Measurements from ENCODE around the gene RNU2-63P. TPM values are rescaled to one million over a fixed set of nuclear protein-coding genes. Genes with fewer than 3 reads are reported as not detected.
"Not testable (repeated sequence)": the region's sequence is repeated elsewhere in the genome, so short reads cannot be mapped to it uniquely, and the experiment has no call there.

Gene RNU2-63P
- total RNA-seq, 1 donor from 2014 or later = not detected

- Histone ChIP-seq H3K4me3 (ENCODE audit: low read length in 3 of 3) (peak overlapping the region; percentile 62 to 97 (median 75)), H3K27me3 (ENCODE audit: control insufficient read depth in 3 of 3, insufficient read depth in 3 of 3, low read length in 3 of 3) (no peaks in the 10 kb centered on the region), H3K9me3 (ENCODE audit: control insufficient read depth in 3 of 3, low read length in 3 of 3) (no peaks in the 10 kb centered on the region), H3K9ac (ENCODE audit: low read depth in 1 of 3, low read length in 3 of 3) (peak overlapping the region; percentile 90 to 94 (median 94)), H3K27ac (ENCODE audit: low read depth, low read length) (peak overlapping the region; percentile 94), H3K36me3 (ENCODE audit: control insufficient read depth in 3 of 3, insufficient read depth in 3 of 3, low read length in 3 of 3) (no peaks in the 10 kb centered on the region), H3K4me1 (ENCODE audit: control insufficient read depth in 3 of 3, insufficient read depth in 3 of 3, low read length in 3 of 3) (peaks cover 19 to 28% (median 27%) of the 10 kb centered on the region in 3 donors)
Observed at GRCh38 chr2:88053934-88054781, 37.8 kb upstream of the RNU2-63P start.

GRCh38 chr2:88053296-88053695 is 36.9 kb upstream of the RNU2-63P start:
- no peaks in the 10 kb centered on the region for H3K27me3 ChIP-seq (ENCODE audit: control insufficient read depth in 3 of 3, insufficient read depth in 3 of 3, low read length in 3 of 3)
- no peak overlapping the region for H3K27ac ChIP-seq (ENCODE audit: low read depth, low read length)
- H3K9ac ChIP-seq (ENCODE audit: low read depth in 1 of 3, low read length in 3 of 3) = no peak overlapping the region
- peaks cover 19 to 28% (median 27%) of the 10 kb centered on the region in 3 donors for H3K4me1 ChIP-seq (ENCODE audit: control insufficient read depth in 3 of 3, insufficient read depth in 3 of 3, low read length in 3 of 3)
- H3K9me3 ChIP-seq (ENCODE audit: control insufficient read depth in 3 of 3, low read length in 3 of 3) = no peaks in the 10 kb centered on the region
- H3K4me3 ChIP-seq (ENCODE audit: low read length in 3 of 3) = no peak overlapping the region
- H3K36me3 ChIP-seq (ENCODE audit: control insufficient read depth in 3 of 3, insufficient read depth in 3 of 3, low read length in 3 of 3) = peaks cover 0 to 2% (median 0%) of the 10 kb centered on the region in 3 donors

DNA sequence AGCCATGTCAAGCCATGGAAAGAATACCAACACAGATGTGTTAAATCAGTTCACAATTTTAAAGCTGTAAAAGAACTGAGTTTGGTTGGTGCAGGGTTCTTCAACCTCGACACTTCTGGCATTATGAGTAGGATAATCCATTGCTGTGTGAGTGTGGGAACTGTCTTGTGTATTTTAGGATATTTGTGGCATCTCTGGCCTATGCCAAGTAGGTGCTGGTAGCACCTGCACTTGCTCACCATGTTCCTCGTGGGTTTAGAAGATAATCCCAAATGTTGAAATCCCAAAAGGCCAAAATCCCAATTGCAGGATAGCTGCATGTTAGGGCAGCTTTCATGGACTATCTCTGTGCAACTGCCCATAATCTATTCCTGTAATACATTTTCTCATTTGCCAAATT is 35.4 kb upstream of the RNU2-63P start:
- H3K4me1 ChIP-seq (ENCODE audit: control insufficient read depth in 3 of 3, insufficient read depth in 3 of 3, low read length in 3 of 3) = peaks cover 19 to 28% (median 27%) of the 10 kb centered on the region in 3 donors
- H3K9me3 ChIP-seq (ENCODE audit: control insufficient read depth in 3 of 3, low read length in 3 of 3) = no peaks in the 10 kb centered on the region
- peaks cover 0 to 2% (median 0%) of the 10 kb centered on the region in 3 donors for H3K36me3 ChIP-seq (ENCODE audit: control insufficient read depth in 3 of 3, insufficient read depth in 3 of 3, low read length in 3 of 3)
- H3K27ac ChIP-seq (ENCODE audit: low read depth, low read length) = no peak overlapping the region
- H3K9ac ChIP-seq (ENCODE audit: low read depth in 1 of 3, low read length in 3 of 3) = no peak overlapping the region
- H3K4me3 ChIP-seq (ENCODE audit: low read length in 3 of 3) = no peak overlapping the region
- H3K27me3 ChIP-seq (ENCODE audit: control insufficient read depth in 3 of 3, insufficient read depth in 3 of 3, low read length in 3 of 3) = no peaks in the 10 kb centered on the region

DNA sequence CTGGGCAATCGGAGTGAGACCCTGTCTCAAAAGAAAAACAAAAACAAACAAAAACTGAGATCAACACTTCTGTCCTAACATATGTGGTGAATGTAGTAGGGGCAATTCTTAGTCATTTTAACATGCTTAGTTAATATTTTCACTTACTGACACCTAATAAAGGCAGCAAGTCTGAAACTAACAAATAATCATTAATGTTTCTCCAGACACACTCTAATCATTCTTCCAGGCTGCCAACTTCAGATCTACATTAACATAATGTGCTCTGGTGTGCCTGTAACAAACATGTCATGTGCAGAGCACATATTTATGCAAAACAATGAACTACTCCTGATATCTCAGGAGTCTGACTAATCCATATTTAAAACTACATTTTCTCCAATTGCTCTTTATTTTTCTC is 33.3 kb upstream of the RNU2-63P start:
- Histone ChIP-seq H3K36me3 (ENCODE audit: control insufficient read depth in 3 of 3, insufficient read depth in 3 of 3, low read length in 3 of 3) (peaks cover 0 to 2% (median 0%) of the 10 kb centered on the region in 3 donors), H3K4me1 (ENCODE audit: control insufficient read depth in 3 of 3, insufficient read depth in 3 of 3, low read length in 3 of 3) (peaks cover 15 to 21% (median 20%) of the 10 kb centered on the region in 3 donors), H3K4me3 (ENCODE audit: low read length in 3 of 3) (no peak overlapping the region), H3K27ac (ENCODE audit: low read depth, low read length) (no peak overlapping the region), H3K27me3 (ENCODE audit: control insufficient read depth in 3 of 3, insufficient read depth in 3 of 3, low read length in 3 of 3) (no peaks in the 10 kb centered on the region), H3K9me3 (ENCODE audit: control insufficient read depth in 3 of 3, low read length in 3 of 3) (no peaks in the 10 kb centered on the region), H3K9ac (ENCODE audit: low read depth in 1 of 3, low read length in 3 of 3) (no peak overlapping the region)

- peaks cover 7 to 17% (median 10%) of the 10 kb centered on the region in 3 donors for H3K4me1 ChIP-seq (ENCODE audit: control insufficient read depth in 3 of 3, insufficient read depth in 3 of 3, low read length in 3 of 3)
- H3K27ac ChIP-seq (ENCODE audit: low read depth, low read length) = no peak overlapping the region
- H3K9me3 ChIP-seq (ENCODE audit: control insufficient read depth in 3 of 3, low read length in 3 of 3) = no peaks in the 10 kb centered on the region
- peaks cover 0 to 4% (median 0%) of the 10 kb centered on the region in 3 donors for H3K36me3 ChIP-seq (ENCODE audit: control insufficient read depth in 3 of 3, insufficient read depth in 3 of 3, low read length in 3 of 3)
- no peak overlapping the region for H3K4me3 ChIP-seq (ENCODE audit: low read length in 3 of 3)
- H3K27me3 ChIP-seq (ENCODE audit: control insufficient read depth in 3 of 3, insufficient read depth in 3 of 3, low read length in 3 of 3) = no peaks in the 10 kb centered on the region
- no peak overlapping the region for H3K9ac ChIP-seq (ENCODE audit: low read depth in 1 of 3, low read length in 3 of 3)
Observed at GRCh38 chr2:88048541-88048940, 32.2 kb upstream of the RNU2-63P start.

- H3K36me3 ChIP-seq (ENCODE audit: control insufficient read depth in 3 of 3, insufficient read depth in 3 of 3, low read length in 3 of 3); H3K9ac ChIP-seq (ENCODE audit: low read depth in 1 of 3, low read length in 3 of 3); H3K9me3 ChIP-seq (ENCODE audit: control insufficient read depth in 3 of 3, low read length in 3 of 3); H3K27me3 ChIP-seq (ENCODE audit: control insufficient read depth in 3 of 3, insufficient read depth in 3 of 3, low read length in 3 of 3); H3K4me1 ChIP-seq (ENCODE audit: control insufficient read depth in 3 of 3, insufficient read depth in 3 of 3, low read length in 3 of 3); H3K27ac ChIP-seq (ENCODE audit: low read depth, low read length); H3K4me3 ChIP-seq (ENCODE audit: low read length in 3 of 3): not testable (repeated sequence)
Observed at GRCh38 chr2:88045561-88045960, 29.2 kb upstream of the RNU2-63P start.

DNA sequence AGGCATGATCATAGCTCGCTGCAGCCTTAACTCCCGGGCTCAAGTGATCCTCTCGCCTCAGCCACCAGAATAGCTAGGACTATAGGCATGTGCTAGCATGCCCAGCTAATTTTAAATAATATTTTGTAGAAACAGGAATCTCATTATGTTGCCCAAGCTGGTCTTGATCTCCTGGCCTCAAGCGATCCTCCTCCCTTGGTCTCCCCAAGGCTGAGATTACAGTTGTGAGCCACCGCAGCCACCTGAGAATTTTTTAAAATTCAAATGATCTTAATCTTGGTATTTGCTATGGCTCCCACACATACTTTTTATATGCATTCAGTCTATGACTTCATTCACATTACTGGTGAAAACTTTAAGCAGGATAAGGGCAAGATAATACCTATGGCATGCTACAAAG is 26.1 kb upstream of the RNU2-63P start:
- peaks cover 0 to 2% (median 0%) of the 10 kb centered on the region in 3 donors for H3K36me3 ChIP-seq (ENCODE audit: control insufficient read depth in 3 of 3, insufficient read depth in 3 of 3, low read length in 3 of 3)
- H3K27ac ChIP-seq (ENCODE audit: low read depth, low read length) = no peak overlapping the region
- H3K4me3 ChIP-seq (ENCODE audit: low read length in 3 of 3) = no peak overlapping the region
- H3K9me3 ChIP-seq (ENCODE audit: control insufficient read depth in 3 of 3, low read length in 3 of 3) = no peaks in the 10 kb centered on the region
- H3K4me1 ChIP-seq (ENCODE audit: control insufficient read depth in 3 of 3, insufficient read depth in 3 of 3, low read length in 3 of 3) = peaks cover 3 to 8% (median 4%) of the 10 kb centered on the region in 3 donors
- no peak overlapping the region for H3K9ac ChIP-seq (ENCODE audit: low read depth in 1 of 3, low read length in 3 of 3)
- H3K27me3 ChIP-seq (ENCODE audit: control insufficient read depth in 3 of 3, insufficient read depth in 3 of 3, low read length in 3 of 3) = no peaks in the 10 kb centered on the region

- H3K9me3 ChIP-seq (ENCODE audit: control insufficient read depth in 3 of 3, low read length in 3 of 3) = no peaks in the 10 kb centered on the region
- peaks cover under 1 to 4% (median 1%) of the 10 kb centered on the region in 3 donors for H3K4me1 ChIP-seq (ENCODE audit: control insufficient read depth in 3 of 3, insufficient read depth in 3 of 3, low read length in 3 of 3)
- H3K36me3 ChIP-seq (ENCODE audit: control insufficient read depth in 3 of 3, insufficient read depth in 3 of 3, low read length in 3 of 3) = peaks cover 5% of the 10 kb centered on the region in 3 donors
- no peak overlapping the region for H3K9ac ChIP-seq (ENCODE audit: low read depth in 1 of 3, low read length in 3 of 3)
- no peak overlapping the region for H3K27ac ChIP-seq (ENCODE audit: low read depth, low read length)
- no peaks in the 10 kb centered on the region for H3K27me3 ChIP-seq (ENCODE audit: control insufficient read depth in 3 of 3, insufficient read depth in 3 of 3, low read length in 3 of 3)
- no peak overlapping the region for H3K4me3 ChIP-seq (ENCODE audit: low read length in 3 of 3)
Observed at GRCh38 chr2:88038263-88039105, 22.1 kb upstream of the RNU2-63P start.

GRCh38 chr2:88036606-88037005 is 20.3 kb upstream of the RNU2-63P start:
- Histone ChIP-seq H3K9ac (ENCODE audit: low read depth in 1 of 3, low read length in 3 of 3) (no peak overlapping the region), H3K4me1 (ENCODE audit: control insufficient read depth in 3 of 3, insufficient read depth in 3 of 3, low read length in 3 of 3) (peaks cover 0 to 4% (median 0%) of the 10 kb centered on the region in 3 donors), H3K27ac (ENCODE audit: low read depth, low read length) (no peak overlapping the region), H3K4me3 (ENCODE audit: low read length in 3 of 3) (no peak overlapping the region), H3K27me3 (ENCODE audit: control insufficient read depth in 3 of 3, insufficient read depth in 3 of 3, low read length in 3 of 3) (no peaks in the 10 kb centered on the region), H3K36me3 (ENCODE audit: control insufficient read depth in 3 of 3, insufficient read depth in 3 of 3, low read length in 3 of 3) (peaks cover 5 to 12% (median 10%) of the 10 kb centered on the region in 3 donors), H3K9me3 (ENCODE audit: control insufficient read depth in 3 of 3, low read length in 3 of 3) (no peaks in the 10 kb centered on the region)

Data from skeletal muscle tissue (tissue), 4 donors.